ENCODE data around the gene PAK1.

PAK1 gene

GRCh38 chr11:77454867-77455655 is 18.8 kb downstream of the PAK1 start:
- Histone ChIP-seq H3K4me3 (ENCODE audit: low read depth, low read length) (no peak overlapping the region), H3K36me3 (ENCODE audit: insufficient read depth, low read length) (no peaks in the 10 kb centered on the region), H2AFZ (ENCODE audit: low read length, unreplicated experiment) (no peak overlapping the region), H3K79me2 (ENCODE audit: control insufficient read depth, insufficient read depth, low read length, unreplicated experiment) (no peaks in the 10 kb centered on the region), H3K27me3 (ENCODE audit: insufficient read depth, low read length) (no peaks in the 10 kb centered on the region), H3K27ac (ENCODE audit: low read depth, low read length) (no peak overlapping the region), H3K4me1 (ENCODE audit: control insufficient read depth, insufficient read depth, low read length, unreplicated experiment) (no peaks in the 10 kb centered on the region)

DNA sequence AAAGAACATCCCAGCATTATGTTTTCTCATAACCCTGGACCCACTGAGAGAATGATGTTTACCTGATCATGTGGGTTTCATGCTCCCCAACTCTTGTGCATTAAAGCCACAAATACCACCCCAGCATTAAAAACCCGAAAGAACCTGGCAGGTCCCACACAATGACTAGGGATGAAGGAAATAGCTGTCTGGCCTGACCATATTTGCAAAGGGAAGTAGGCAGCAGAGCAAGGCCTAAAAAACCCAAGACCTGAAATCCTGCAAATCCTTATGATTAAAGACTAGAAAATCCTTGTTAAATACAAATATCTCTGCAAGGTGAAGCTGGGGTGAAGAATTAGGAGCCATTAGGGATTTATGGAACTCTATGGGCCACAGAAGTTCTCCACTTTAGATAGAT is 23.7 kb downstream of the PAK1 start:
- no peak overlapping the region for H2AFZ ChIP-seq (ENCODE audit: low read length, unreplicated experiment)
- no peak overlapping the region for H3K4me3 ChIP-seq (ENCODE audit: low read depth, low read length)
- no peaks in the 10 kb centered on the region for H3K4me1 ChIP-seq (ENCODE audit: control insufficient read depth, insufficient read depth, low read length, unreplicated experiment)
- no peak overlapping the region for H3K27ac ChIP-seq (ENCODE audit: low read depth, low read length)
- no peaks in the 10 kb centered on the region for H3K27me3 ChIP-seq (ENCODE audit: insufficient read depth, low read length)
- no peaks in the 10 kb centered on the region for H3K79me2 ChIP-seq (ENCODE audit: control insufficient read depth, insufficient read depth, low read length, unreplicated experiment)
- H3K36me3 ChIP-seq (ENCODE audit: insufficient read depth, low read length), result no peaks in the 10 kb centered on the region

GRCh38 chr11:77449784-77450183 is 24.1 kb downstream of the PAK1 start:
- H3K27me3 ChIP-seq (ENCODE audit: insufficient read depth, low read length), result no peaks in the 10 kb centered on the region
- no peaks in the 10 kb centered on the region for H3K79me2 ChIP-seq (ENCODE audit: control insufficient read depth, insufficient read depth, low read length, unreplicated experiment)
- H3K36me3 ChIP-seq (ENCODE audit: insufficient read depth, low read length), result no peaks in the 10 kb centered on the region
- no peak overlapping the region for H3K4me3 ChIP-seq (ENCODE audit: low read depth, low read length)
- H3K27ac ChIP-seq (ENCODE audit: low read depth, low read length), result no peak overlapping the region
- no peak overlapping the region for H2AFZ ChIP-seq (ENCODE audit: low read length, unreplicated experiment)
- no peaks in the 10 kb centered on the region for H3K4me1 ChIP-seq (ENCODE audit: control insufficient read depth, insufficient read depth, low read length, unreplicated experiment)

GRCh38 chr11:77449060-77449521 is 24.8 kb downstream of the PAK1 start:
- Histone ChIP-seq H3K36me3 (ENCODE audit: insufficient read depth, low read length) (no peaks in the 10 kb centered on the region), H3K4me1 (ENCODE audit: control insufficient read depth, insufficient read depth, low read length, unreplicated experiment) (no peaks in the 10 kb centered on the region), H3K79me2 (ENCODE audit: control insufficient read depth, insufficient read depth, low read length, unreplicated experiment) (no peaks in the 10 kb centered on the region), H3K4me3 (ENCODE audit: low read depth, low read length) (no peak overlapping the region), H3K27ac (ENCODE audit: low read depth, low read length) (no peak overlapping the region), H3K27me3 (ENCODE audit: insufficient read depth, low read length) (no peaks in the 10 kb centered on the region), H2AFZ (ENCODE audit: low read length, unreplicated experiment) (no peak overlapping the region)

DNA sequence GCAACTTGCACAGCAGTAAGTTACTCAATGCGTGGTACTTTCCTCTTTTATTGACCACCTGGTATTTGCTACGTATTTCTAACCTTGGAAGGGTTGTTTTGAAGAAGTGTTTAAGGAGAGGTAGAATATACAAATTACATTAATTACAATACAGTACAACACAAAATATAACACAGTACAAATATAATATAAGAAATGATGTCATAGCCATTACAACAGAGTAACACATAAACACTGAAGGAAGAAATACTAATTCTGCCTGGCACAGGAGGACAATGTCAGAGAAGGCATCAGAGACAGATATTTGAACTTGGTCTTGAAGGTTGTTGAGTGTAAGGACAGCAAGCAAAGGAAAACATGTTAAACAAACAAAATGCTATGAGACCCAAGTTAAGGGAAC is 25.6 kb downstream of the PAK1 start:
- Histone ChIP-seq H2AFZ (ENCODE audit: low read length, unreplicated experiment) (no peak overlapping the region), H3K79me2 (ENCODE audit: control insufficient read depth, insufficient read depth, low read length, unreplicated experiment) (no peaks in the 10 kb centered on the region), H3K4me1 (ENCODE audit: control insufficient read depth, insufficient read depth, low read length, unreplicated experiment) (no peaks in the 10 kb centered on the region), H3K4me3 (ENCODE audit: low read depth, low read length) (no peak overlapping the region), H3K36me3 (ENCODE audit: insufficient read depth, low read length) (no peaks in the 10 kb centered on the region), H3K27ac (ENCODE audit: low read depth, low read length) (no peak overlapping the region), H3K27me3 (ENCODE audit: insufficient read depth, low read length) (no peaks in the 10 kb centered on the region)

- no peak overlapping the region for H3K4me3 ChIP-seq (ENCODE audit: low read depth, low read length)
- H3K27ac ChIP-seq (ENCODE audit: low read depth, low read length), result no peak overlapping the region
- H3K27me3 ChIP-seq (ENCODE audit: insufficient read depth, low read length), result no peaks in the 10 kb centered on the region
- H3K36me3 ChIP-seq (ENCODE audit: insufficient read depth, low read length), result no peaks in the 10 kb centered on the region
- H3K4me1 ChIP-seq (ENCODE audit: control insufficient read depth, insufficient read depth, low read length, unreplicated experiment), result no peaks in the 10 kb centered on the region
- no peak overlapping the region for H2AFZ ChIP-seq (ENCODE audit: low read length, unreplicated experiment)
- no peaks in the 10 kb centered on the region for H3K79me2 ChIP-seq (ENCODE audit: control insufficient read depth, insufficient read depth, low read length, unreplicated experiment)
Measured at GRCh38 chr11:77446911-77447629, 26.8 kb downstream of the PAK1 start.

DNA sequence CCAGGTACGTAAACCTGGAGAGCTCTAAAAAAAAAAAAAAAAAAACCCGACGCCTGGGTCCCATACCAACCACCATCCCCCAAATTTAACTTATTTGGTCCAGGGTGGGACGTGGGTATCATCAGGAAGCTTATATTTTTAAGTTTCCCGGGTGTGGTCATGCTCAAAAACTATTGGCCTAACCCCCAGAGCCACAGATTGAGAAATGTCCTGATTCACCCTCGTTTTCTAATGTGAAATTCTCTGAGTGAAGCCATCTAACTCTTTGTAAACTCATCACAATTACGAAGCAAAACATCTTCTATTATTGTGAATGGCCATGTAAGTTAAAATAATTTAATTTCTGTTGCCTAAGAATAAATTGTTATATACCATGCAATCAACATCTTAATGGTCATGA is 29.6 kb downstream of the PAK1 start:
- no peaks in the 10 kb centered on the region for H3K36me3 ChIP-seq (ENCODE audit: insufficient read depth, low read length)

GRCh38 chr11:77442394-77443053 is 31.4 kb downstream of the PAK1 start:
- Histone ChIP-seq H2AFZ (ENCODE audit: low read length, unreplicated experiment) (no peak overlapping the region), H3K79me2 (ENCODE audit: control insufficient read depth, insufficient read depth, low read length, unreplicated experiment) (no peaks in the 10 kb centered on the region), H3K4me1 (ENCODE audit: control insufficient read depth, insufficient read depth, low read length, unreplicated experiment) (no peaks in the 10 kb centered on the region)

More for the DNA sequence above, 29.6 kb downstream of the PAK1 start:
- Histone ChIP-seq H3K79me2 (ENCODE audit: control insufficient read depth, insufficient read depth, low read length, unreplicated experiment) (no peaks in the 10 kb centered on the region), H2AFZ (ENCODE audit: low read length, unreplicated experiment) (no peak overlapping the region), H3K27ac (ENCODE audit: low read depth, low read length) (no peak overlapping the region), H3K27me3 (ENCODE audit: insufficient read depth, low read length) (no peaks in the 10 kb centered on the region), H3K4me1 (ENCODE audit: control insufficient read depth, insufficient read depth, low read length, unreplicated experiment) (no peaks in the 10 kb centered on the region), H3K4me3 (ENCODE audit: low read depth, low read length) (no peak overlapping the region)

GRCh38 chr11:77441426-77441825 is 32.5 kb downstream of the PAK1 start:
- Histone ChIP-seq H3K4me1 (ENCODE audit: control insufficient read depth, insufficient read depth, low read length, unreplicated experiment) (no peaks in the 10 kb centered on the region), H3K27me3 (ENCODE audit: insufficient read depth, low read length) (peaks cover 4% of the 10 kb centered on the region; the same call in 1 of the 2 replicates), H3K79me2 (ENCODE audit: control insufficient read depth, insufficient read depth, low read length, unreplicated experiment) (no peaks in the 10 kb centered on the region), H3K4me3 (ENCODE audit: low read depth, low read length) (no peak overlapping the region), H2AFZ (ENCODE audit: low read length, unreplicated experiment) (no peak overlapping the region), H3K27ac (ENCODE audit: low read depth, low read length) (no peak overlapping the region), H3K36me3 (ENCODE audit: insufficient read depth, low read length) (no peaks in the 10 kb centered on the region)

More at GRCh38 chr11:77442394-77443053, 31.4 kb downstream of the PAK1 start:
- H3K36me3 ChIP-seq (ENCODE audit: insufficient read depth, low read length), result no peaks in the 10 kb centered on the region
- no peak overlapping the region for H3K4me3 ChIP-seq (ENCODE audit: low read depth, low read length)
- peaks cover 4% of the 10 kb centered on the region; the same call in 1 of the 2 replicates for H3K27me3 ChIP-seq (ENCODE audit: insufficient read depth, low read length)
- H3K27ac ChIP-seq (ENCODE audit: low read depth, low read length), result no peak overlapping the region

DNA sequence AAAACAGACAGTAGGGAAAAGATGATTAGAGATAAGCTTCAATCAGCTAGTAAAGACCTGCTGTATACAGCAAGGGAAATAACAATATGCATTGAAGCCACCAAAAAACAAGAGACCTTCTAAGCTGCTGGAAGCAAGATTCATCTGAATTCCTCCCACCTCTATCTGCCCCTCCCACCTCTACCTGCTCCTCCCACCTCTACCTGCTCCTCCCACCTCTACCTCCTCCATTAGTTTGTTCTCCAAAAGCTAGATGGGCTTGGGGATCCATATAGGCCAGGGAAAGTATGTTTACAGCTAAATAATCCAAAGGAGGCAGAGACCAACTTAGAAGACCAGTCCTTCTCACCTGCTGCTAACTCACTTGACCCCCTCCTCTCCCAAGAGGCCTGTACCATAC is 33.2 kb downstream of the PAK1 start:
- no peaks in the 10 kb centered on the region for H3K36me3 ChIP-seq (ENCODE audit: insufficient read depth, low read length)
- no peak overlapping the region for H3K27ac ChIP-seq (ENCODE audit: low read depth, low read length)
- peaks cover 4% of the 10 kb centered on the region; the same call in 1 of the 2 replicates for H3K27me3 ChIP-seq (ENCODE audit: insufficient read depth, low read length)
- H3K79me2 ChIP-seq (ENCODE audit: control insufficient read depth, insufficient read depth, low read length, unreplicated experiment), result no peaks in the 10 kb centered on the region
- no peak overlapping the region for H3K4me3 ChIP-seq (ENCODE audit: low read depth, low read length)
- no peaks in the 10 kb centered on the region for H3K4me1 ChIP-seq (ENCODE audit: control insufficient read depth, insufficient read depth, low read length, unreplicated experiment)
- H2AFZ ChIP-seq (ENCODE audit: low read length, unreplicated experiment), result no peak overlapping the region
